ENCODE measurements around the gene EPHA4. TPM values are rescaled to one million over a fixed set of nuclear protein-coding genes. Genes with fewer than 3 reads are reported as not detected.

EPHA4 gene
- total and polyA plus RNA-seq, 9 donors, result 11.3 to 39.3 (median 24.9) TPM

- H3K4me3 ChIP-seq, result no peak overlapping the region
- no peaks in the 10 kb centered on the region for H3K36me3 ChIP-seq
- H3K4me1 ChIP-seq (ENCODE audit: insufficient read depth), result no peaks in the 10 kb centered on the region
- intact Hi-C loops (cut with DNase I), result no loop called here
- H3K9me3 ChIP-seq, result no peaks in the 10 kb centered on the region
- H3K27me3 ChIP-seq, result no peaks in the 10 kb centered on the region
- DNase-seq, result no peak
- H3K27ac ChIP-seq, result no peak overlapping the region
- TF ChIP-seq POLR2A (IDR thresholded peaks at IDR 0.05), result no peak
- TF ChIP-seq CTCF (IDR thresholded peaks at IDR 0.05), result no peak
- TF ChIP-seq EP300 (IDR thresholded peaks at IDR 0.05), result no peak
- WGBS, 3 donors, result 92 to 94% (median 93%) methylated on average over 6 of the region's 6 CpGs
Measured at GRCh38 chr2:221612800-221613199, 40.7 kb upstream of the EPHA4 start.

- no peaks in the 10 kb centered on the region for H3K36me3 ChIP-seq
- no peak overlapping the region for H3K27ac ChIP-seq
- no peaks in the 10 kb centered on the region for H3K9me3 ChIP-seq
- intact Hi-C loops (cut with DNase I), result no loop called here
- no peaks in the 10 kb centered on the region for H3K4me1 ChIP-seq (ENCODE audit: insufficient read depth)
- TF ChIP-seq EP300 (IDR thresholded peaks at IDR 0.05) (no peak), POLR2A (IDR thresholded peaks at IDR 0.05) (no peak), CTCF (IDR thresholded peaks at IDR 0.05) (no peak)
- no peak overlapping the region for H3K4me3 ChIP-seq
- 48 to 49% (median 48%) methylated on average over 4 of the region's 4 CpGs for WGBS, 3 donors
- no peak for DNase-seq
- H3K27me3 ChIP-seq, result no peaks in the 10 kb centered on the region
Measured at GRCh38 chr2:221612161-221612560, 40.1 kb upstream of the EPHA4 start.

GRCh38 chr2:221610675-221611074, 38.6 kb upstream of the EPHA4 start:
- no peak overlapping the region for H3K27ac ChIP-seq
- no peaks in the 10 kb centered on the region for H3K27me3 ChIP-seq
- H3K4me1 ChIP-seq (ENCODE audit: insufficient read depth), result no peaks in the 10 kb centered on the region
- 51 to 70% (median 63%) methylated on average over 8 of the region's 8 CpGs for WGBS, 3 donors
- H3K4me3 ChIP-seq, result no peak overlapping the region
- no peaks in the 10 kb centered on the region for H3K36me3 ChIP-seq
- intact Hi-C loops (cut with DNase I), result no loop called here
- H3K9me3 ChIP-seq, result no peaks in the 10 kb centered on the region
- TF ChIP-seq CTCF (IDR thresholded peaks at IDR 0.05), result no peak
- TF ChIP-seq POLR2A (IDR thresholded peaks at IDR 0.05), result no peak
- no peak for TF ChIP-seq EP300 (IDR thresholded peaks at IDR 0.05)
- no peak for DNase-seq

- 66 to 74% (median 68%) methylated on average over 2 of the region's 2 CpGs for WGBS, 3 donors
- Histone ChIP-seq H3K36me3 (no peaks in the 10 kb centered on the region), H3K27me3 (no peaks in the 10 kb centered on the region), H3K4me3 (no peak overlapping the region), H3K27ac (no peak overlapping the region), H3K9me3 (no peaks in the 10 kb centered on the region), H3K4me1 (ENCODE audit: insufficient read depth) (no peaks in the 10 kb centered on the region)
- TF ChIP-seq EP300 (IDR thresholded peaks at IDR 0.05) (no peak), CTCF (IDR thresholded peaks at IDR 0.05) (no peak), POLR2A (IDR thresholded peaks at IDR 0.05) (no peak)
- no peak for DNase-seq
- intact Hi-C loops (cut with DNase I), result no loop called here
Measured at GRCh38 chr2:221610255-221610654, 38.2 kb upstream of the EPHA4 start.

- intact Hi-C loops (cut with DNase I), result no loop called here
- no peaks in the 10 kb centered on the region for H3K4me1 ChIP-seq (ENCODE audit: insufficient read depth)
- H3K4me3 ChIP-seq, result no peak overlapping the region
- no peaks in the 10 kb centered on the region for H3K27me3 ChIP-seq
- no peak for TF ChIP-seq POLR2A (IDR thresholded peaks at IDR 0.05)
- TF ChIP-seq EP300 (IDR thresholded peaks at IDR 0.05), result no peak
- TF ChIP-seq CTCF (IDR thresholded peaks at IDR 0.05), result no peak
- no peaks in the 10 kb centered on the region for H3K36me3 ChIP-seq
- no peak overlapping the region for H3K27ac ChIP-seq
- DNase-seq, result no peak
- H3K9me3 ChIP-seq, result no peaks in the 10 kb centered on the region
- 81 to 86% (median 83%) methylated on average over 3 of the region's 3 CpGs for WGBS, 3 donors
Measured at GRCh38 chr2:221608442-221608841, 36.3 kb upstream of the EPHA4 start.

Data from ovary (tissue), 9 donors.